K562 (cell line): ENCODE results near the gene KLHL33. TPM values are rescaled to one million over a fixed set of nuclear protein-coding genes. Genes with fewer than 3 reads are reported as not detected.

Experiments
- CEBPB ChIP-seq: fragments of 450-650 bp; IDR thresholded peaks from 2 replicates; pipeline ENCODE4 v1.6.1; 2016; ENCODE audit warnings: missing genetic modification characterization, missing compliant biosample characterization
- CHCHD3 ChIP-seq: fragments of 250-450 bp; sonication (Bioruptor Pico); IDR thresholded peaks from 2 replicates; pipeline ENCODE4 v2.1.2; 2022; ENCODE audit warnings: mild to moderate bottlenecking
- CTBP1 ChIP-seq: fragments of 450-650 bp; IDR thresholded peaks from 2 replicates; pipeline ENCODE4 v1.6.1; 2016; ENCODE audit warnings: borderline replicate concordance
- E4F1 ChIP-seq: fragments of 250-450 bp; sonication (Bioruptor Pico); IDR thresholded peaks from 2 replicates; pipeline ENCODE4 v1.5.0; 2021; ENCODE audit warnings: mild to moderate bottlenecking, borderline replicate concordance
- FOXP4 ChIP-seq: sonication (generic); formaldehyde crosslinking; IDR thresholded peaks from 2 replicates; pipeline ENCODE4 v1.8.0; 2022; ENCODE audit warnings: mild to moderate bottlenecking, missing genetic modification reagents, borderline replicate concordance
- IRF1 ChIP-seq: sonication (generic); formaldehyde crosslinking; IDR thresholded peaks from 2 replicates; pipeline ENCODE4 v1.8.0; 2022; ENCODE audit warnings: missing genetic modification reagents, mild to moderate bottlenecking, borderline replicate concordance
- PHB ChIP-seq: fragments of 250-450 bp; sonication (Bioruptor Pico); IDR thresholded peaks from 2 replicates; pipeline ENCODE4 v1.5.0; 2021
- PML ChIP-seq: IDR thresholded peaks from 2 replicates; pipeline ENCODE4 v1.6.1; 2012; ENCODE audit warnings: low read length, inconsistent platforms
- PTTG1 ChIP-seq: fragments of 450-650 bp; IDR thresholded peaks from 2 replicates; pipeline ENCODE4 v1.6.1; 2016; ENCODE audit warnings: low read depth, mild to moderate bottlenecking, missing genetic modification characterization, missing compliant biosample characterization
- RHOXF2B ChIP-seq: fragments of 250-450 bp; sonication (Bioruptor Pico); conservative IDR thresholded peaks from 2 replicates; pipeline ENCODE4 v1.5.1; 2021
- TAF7 ChIP-seq: fragments of 450-650 bp; IDR thresholded peaks from 2 replicates; pipeline ENCODE4 v1.6.1; 2016; ENCODE audit warnings: missing genetic modification characterization, missing compliant biosample characterization
- ZC3H11A ChIP-seq: IDR thresholded peaks from 2 replicates; pipeline ENCODE4 v1.6.1; 2012; ENCODE audit warnings: low read depth, low read length, improper control_type of control experiment
- ZNF133 ChIP-seq: fragments of 250-450 bp; sonication (Bioruptor Pico); IDR thresholded peaks from 2 replicates; pipeline ENCODE4 v1.4.0; 2020; ENCODE audit warnings: mild to moderate bottlenecking
- polyA plus RNA-seq, 8 experiments: library from polyadenylated mRNA; depleted of rRNA in 4 of 8; stranded (reverse) in 5 of 8; unstranded in 3 of 8; fragments of >200 nt; fragmentation: Nextera tagmentation in 2 of 8; fragmentation: Illumina TruSeq in 1 of 8; extraction: Ambion mirVana in 2 of 8; extraction: Trizol in 1 of 8; gene quantifications; 2 replicates each; pipeline versions ENCODE4 v1.2.1 to v1.2.3, GENCODE V29; 2011 to 2014; ENCODE audit warnings: inconsistent platforms in 1 of 8, missing spikeins in 1 of 8
- total RNA-seq, 7 experiments: library from RNA; depleted of rRNA in 6 of 7; stranded (reverse); fragments of >200 nt in 6 of 7; fragmentation: Illumina TruSeq in 2 of 7; extraction: Trizol in 2 of 7; gene quantifications; 2 replicates each; pipeline versions ENCODE4 v1.2.1 to v1.2.3, GENCODE V29; 2011 to 2021; ENCODE audit warnings: low replicate concordance in 1 of 7
- TF ChIP-seq, protein P1 (sequence below): fragments of 450-650 bp; formaldehyde crosslinking; IDR thresholded peaks from 2 replicates; pipeline ENCODE4 v1.4.0; 2020; ENCODE audit warnings: mild to moderate bottlenecking, moderate library complexity
- TF ChIP-seq, protein P2 (sequence below): fragments of 250-450 bp; sonication (Bioruptor Pico); IDR thresholded peaks from 2 replicates; pipeline ENCODE4 v1.4.0; 2020; ENCODE audit warnings: borderline replicate concordance
- TF ChIP-seq, protein P3 (sequence below): fragments of 250-450 bp; sonication (Bioruptor Pico); IDR thresholded peaks from 2 replicates; pipeline ENCODE4 v1.4.0; 2020; ENCODE audit warnings: mild to moderate bottlenecking, moderate library complexity, borderline replicate concordance

Gene KLHL33
- total and polyA plus RNA-seq, 9 of the 15 experiments (the other 6 are each of a cell fraction or from before 2014, with no cell fraction given) = 0.04 to 0.27 (median 0.13) TPM; not detected in 6

DNA sequence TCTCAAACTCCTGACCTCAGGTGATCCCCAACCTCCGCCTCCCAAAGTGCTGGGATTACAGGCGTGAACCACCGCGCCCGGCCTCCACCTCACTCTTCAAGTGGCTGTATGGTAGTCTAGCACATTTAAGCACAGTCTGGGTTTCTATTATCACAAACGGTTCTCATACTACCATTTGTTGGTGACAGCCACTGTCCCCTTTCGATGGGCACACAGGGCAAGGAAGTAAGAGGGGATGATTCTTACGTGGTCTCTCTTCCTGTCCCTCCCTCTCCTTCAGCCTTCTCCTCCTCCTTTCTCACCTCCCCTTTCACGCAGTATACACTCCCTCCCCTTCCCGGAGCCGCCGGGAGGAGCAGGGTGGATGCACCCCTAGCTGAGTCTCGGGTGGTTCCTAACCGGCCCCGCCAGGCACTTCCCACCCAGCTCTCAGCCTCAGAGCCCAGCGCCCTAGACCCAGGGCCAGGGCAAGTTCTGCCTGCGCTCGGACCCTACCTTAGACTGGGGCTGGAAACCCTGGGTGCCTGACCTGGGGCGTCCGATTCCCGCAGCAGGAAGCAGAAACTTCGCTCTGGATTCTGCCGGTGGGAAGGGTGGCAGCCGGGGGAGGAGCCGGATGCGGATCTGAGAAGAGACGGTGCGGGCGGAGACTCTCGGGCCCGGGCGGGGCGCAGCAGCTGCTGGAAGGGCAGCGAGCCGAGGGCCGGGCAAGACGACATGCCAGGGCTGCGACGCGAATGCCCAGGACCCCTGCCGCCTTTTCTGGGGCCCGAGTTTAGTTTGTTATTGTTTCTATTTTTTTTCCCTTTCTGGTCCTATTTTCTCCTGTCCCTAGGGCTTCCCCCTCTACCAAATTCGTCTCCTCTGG is 22.9 kb downstream of the KLHL33 start, which contains the start of gene TEP1 (continued):
- TF ChIP-seq PHB (CRISPR knock-in tag) (no peak), PML (no peak), CEBPB (tag) (no peak), CHCHD3 (no peak), IRF1 (no peak), E4F1 (no peak), PTTG1 (no peak), ZNF133 (CRISPR knock-in tag) (no peak), TAF7 (tag) (peak; percentile 14; the same call in 1 of the 2 replicates), ZC3H11A (no peak), FOXP4 (CRISPR knock-in tag) (no peak), CTBP1 (peak; percentile 66), RHOXF2B (no peak)
- TF ChIP-seq, protein P1, sequence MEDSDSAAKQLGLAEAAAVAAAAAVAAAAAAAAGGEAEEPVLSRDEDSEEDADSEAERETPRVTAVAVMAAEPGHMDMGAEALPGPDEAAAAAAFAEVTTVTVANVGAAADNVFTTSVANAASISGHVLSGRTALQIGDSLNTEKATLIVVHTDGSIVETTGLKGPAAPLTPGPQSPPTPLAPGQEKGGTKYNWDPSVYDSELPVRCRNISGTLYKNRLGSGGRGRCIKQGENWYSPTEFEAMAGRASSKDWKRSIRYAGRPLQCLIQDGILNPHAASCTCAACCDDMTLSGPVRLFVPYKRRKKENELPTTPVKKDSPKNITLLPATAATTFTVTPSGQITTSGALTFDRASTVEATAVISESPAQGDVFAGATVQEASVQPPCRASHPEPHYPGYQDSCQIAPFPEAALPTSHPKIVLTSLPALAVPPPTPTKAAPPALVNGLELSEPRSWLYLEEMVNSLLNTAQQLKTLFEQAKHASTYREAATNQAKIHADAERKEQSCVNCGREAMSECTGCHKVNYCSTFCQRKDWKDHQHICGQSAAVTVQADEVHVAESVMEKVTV (CRISPR knock-in tag) = no peak
- TF ChIP-seq, protein P2, sequence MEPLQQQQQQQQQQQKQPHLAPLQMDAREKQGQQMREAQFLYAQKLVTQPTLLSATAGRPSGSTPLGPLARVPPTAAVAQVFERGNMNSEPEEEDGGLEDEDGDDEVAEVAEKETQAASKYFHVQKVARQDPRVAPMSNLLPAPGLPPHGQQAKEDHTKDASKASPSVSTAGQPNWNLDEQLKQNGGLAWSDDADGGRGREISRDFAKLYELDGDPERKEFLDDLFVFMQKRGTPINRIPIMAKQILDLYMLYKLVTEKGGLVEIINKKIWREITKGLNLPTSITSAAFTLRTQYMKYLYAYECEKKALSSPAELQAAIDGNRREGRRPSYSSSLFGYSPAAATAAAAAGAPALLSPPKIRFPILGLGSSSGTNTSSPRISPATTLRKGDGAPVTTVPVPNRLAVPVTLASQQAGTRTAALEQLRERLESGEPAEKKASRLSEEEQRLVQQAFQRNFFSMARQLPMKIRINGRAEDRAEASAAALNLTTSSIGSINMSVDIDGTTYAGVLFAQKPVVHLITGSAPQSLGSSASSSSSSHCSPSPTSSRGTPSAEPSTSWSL = no peak
- TF ChIP-seq, protein P3, sequence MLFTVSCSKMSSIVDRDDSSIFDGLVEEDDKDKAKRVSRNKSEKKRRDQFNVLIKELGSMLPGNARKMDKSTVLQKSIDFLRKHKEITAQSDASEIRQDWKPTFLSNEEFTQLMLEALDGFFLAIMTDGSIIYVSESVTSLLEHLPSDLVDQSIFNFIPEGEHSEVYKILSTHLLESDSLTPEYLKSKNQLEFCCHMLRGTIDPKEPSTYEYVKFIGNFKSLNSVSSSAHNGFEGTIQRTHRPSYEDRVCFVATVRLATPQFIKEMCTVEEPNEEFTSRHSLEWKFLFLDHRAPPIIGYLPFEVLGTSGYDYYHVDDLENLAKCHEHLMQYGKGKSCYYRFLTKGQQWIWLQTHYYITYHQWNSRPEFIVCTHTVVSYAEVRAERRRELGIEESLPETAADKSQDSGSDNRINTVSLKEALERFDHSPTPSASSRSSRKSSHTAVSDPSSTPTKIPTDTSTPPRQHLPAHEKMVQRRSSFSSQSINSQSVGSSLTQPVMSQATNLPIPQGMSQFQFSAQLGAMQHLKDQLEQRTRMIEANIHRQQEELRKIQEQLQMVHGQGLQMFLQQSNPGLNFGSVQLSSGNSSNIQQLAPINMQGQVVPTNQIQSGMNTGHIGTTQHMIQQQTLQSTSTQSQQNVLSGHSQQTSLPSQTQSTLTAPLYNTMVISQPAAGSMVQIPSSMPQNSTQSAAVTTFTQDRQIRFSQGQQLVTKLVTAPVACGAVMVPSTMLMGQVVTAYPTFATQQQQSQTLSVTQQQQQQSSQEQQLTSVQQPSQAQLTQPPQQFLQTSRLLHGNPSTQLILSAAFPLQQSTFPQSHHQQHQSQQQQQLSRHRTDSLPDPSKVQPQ (CRISPR knock-in tag) = no peak
